NT2/D1 (cell line): ENCODE data around the gene C2CD2.

Source experiments
- SUZ12 ChIP-seq: IDR thresholded peaks from 2 replicates; pipeline ENCODE4 v1.6.1; 2011; ENCODE audit not compliant: insufficient read length, insufficient read depth; ENCODE audit errors: extremely low read depth
- YY1 ChIP-seq: IDR thresholded peaks from 2 replicates; pipeline ENCODE4 v1.6.1; 2011; ENCODE audit not compliant: insufficient read length, insufficient read depth
- ZNF274 ChIP-seq: IDR thresholded peaks from 2 replicates; pipeline ENCODE4 v1.6.1; 2011; ENCODE audit warnings: mild to moderate bottlenecking, low read depth, low read length

- no peak for TF ChIP-seq YY1
- TF ChIP-seq ZNF274, result no peak
- TF ChIP-seq SUZ12, result no peak
Observed at GRCh38 chr21:41852929-41853320, 100.9 kb downstream of the C2CD2 start.
